NB4 (cell line): ENCODE data around the gene RCN1.
A peak's percentile ranks its signal among the peaks of the same experiment; 100 is the strongest.
"Not testable (repeated sequence)": the region's sequence is repeated elsewhere in the genome, so short reads cannot be mapped to it uniquely, and the experiment has no call there.

Experiments
- DNase-seq: peaks from one replicate; pipeline ENCODE4 v3.0.0; 2010; ENCODE audit warnings: low read depth
- H3K4me3 ChIP-seq: one replicate; pipeline ENCODE4 v1.5.1; 2011; ENCODE audit warnings: mild to moderate bottlenecking, low read depth, low read length, moderate library complexity
- MYC ChIP-seq: IDR thresholded peaks from 2 replicates; pipeline ENCODE4 v1.6.1; 2011; ENCODE audit warnings: low read depth, low read length
- POLR2A ChIP-seq: IDR thresholded peaks from 2 replicates; pipeline ENCODE4 v1.6.1; 2011; ENCODE audit warnings: mild to moderate bottlenecking; ENCODE audit not compliant: insufficient read length; ENCODE audit errors: extremely low read depth
- TF ChIP-seq, protein P1 (sequence below): IDR thresholded peaks from one replicate; pipeline ENCODE4 v1.5.1; 2012; ENCODE audit warnings: low read depth, low read length
- TF ChIP-seq, protein P2 (sequence below): IDR thresholded peaks from 2 replicates; pipeline ENCODE4 v1.6.1; 2011; ENCODE audit warnings: low read depth, low read length

The RCN1 gene

DNA sequence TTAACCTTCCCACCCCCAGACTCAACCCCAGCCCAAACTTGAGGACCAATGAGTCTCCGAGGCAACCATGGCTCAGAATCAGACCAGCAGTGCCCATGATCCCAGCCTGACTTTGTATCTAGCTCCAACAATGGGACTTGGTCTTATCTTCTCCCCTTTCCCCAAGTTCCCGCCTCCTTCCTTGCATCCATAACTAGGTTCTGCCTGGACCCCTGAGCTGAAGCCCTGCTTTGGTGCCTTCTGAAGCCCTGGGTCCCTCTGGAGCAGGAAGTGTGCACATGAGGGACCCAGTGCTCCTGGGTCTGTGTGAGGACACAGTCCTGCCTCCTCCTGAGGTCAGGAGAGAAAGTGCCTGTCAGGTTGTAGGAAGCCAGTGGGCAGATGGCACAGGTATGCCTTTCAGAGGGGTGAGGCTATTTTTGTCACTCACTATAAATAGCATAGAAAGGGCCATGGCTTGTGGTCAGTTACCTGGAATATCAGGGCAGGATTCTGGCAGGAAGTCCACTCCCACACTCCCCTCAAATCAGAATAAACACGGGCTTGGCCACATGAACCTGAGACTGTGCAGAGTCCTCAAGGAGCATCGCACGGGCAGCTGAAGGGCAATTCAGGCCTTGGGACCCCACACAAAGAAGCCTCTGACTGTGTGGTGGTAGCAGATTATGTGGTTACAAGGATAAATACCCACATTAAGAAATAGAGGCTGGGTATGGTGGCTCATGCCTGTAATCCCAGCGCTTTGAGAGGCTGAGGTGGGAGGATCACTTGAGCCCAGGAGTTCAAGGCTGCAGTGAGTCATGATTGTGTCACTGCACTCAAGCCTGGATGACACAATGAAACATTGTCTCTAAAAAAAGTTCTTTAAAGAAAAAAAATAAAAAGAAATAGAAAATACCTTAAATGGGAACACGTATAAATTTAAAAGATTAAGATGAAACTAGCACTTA is 27.4 kb downstream of the RCN1 start:
- peak; percentile 42 for DNase-seq

DNA sequence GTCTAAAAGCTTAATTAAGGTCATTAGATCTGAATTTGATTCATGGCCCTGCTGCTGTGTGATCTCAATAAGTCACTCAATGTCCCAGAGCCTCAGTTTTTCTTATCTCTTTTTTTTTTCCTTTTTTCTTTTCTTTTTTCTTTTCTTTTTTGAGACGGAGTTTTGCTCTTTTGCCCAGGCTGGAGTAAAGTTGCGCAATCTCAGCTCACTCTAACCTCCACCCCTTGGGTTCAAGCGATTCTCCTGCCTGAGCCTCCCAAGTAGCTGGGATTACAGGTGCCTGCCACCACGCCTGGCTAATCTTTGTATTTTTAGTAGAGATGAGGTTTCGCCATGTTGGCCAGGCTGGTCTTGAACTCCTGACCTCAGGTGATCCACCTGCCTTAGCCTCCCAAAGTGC is 28.3 kb downstream of the RCN1 start:
- not testable (repeated sequence) for DNase-seq, H3K4me3 ChIP-seq

More for the DNA sequence above, 27.4 kb downstream of the RCN1 start:
- TF ChIP-seq POLR2A (no peak), MYC (no peak)
- TF ChIP-seq, protein P1, sequence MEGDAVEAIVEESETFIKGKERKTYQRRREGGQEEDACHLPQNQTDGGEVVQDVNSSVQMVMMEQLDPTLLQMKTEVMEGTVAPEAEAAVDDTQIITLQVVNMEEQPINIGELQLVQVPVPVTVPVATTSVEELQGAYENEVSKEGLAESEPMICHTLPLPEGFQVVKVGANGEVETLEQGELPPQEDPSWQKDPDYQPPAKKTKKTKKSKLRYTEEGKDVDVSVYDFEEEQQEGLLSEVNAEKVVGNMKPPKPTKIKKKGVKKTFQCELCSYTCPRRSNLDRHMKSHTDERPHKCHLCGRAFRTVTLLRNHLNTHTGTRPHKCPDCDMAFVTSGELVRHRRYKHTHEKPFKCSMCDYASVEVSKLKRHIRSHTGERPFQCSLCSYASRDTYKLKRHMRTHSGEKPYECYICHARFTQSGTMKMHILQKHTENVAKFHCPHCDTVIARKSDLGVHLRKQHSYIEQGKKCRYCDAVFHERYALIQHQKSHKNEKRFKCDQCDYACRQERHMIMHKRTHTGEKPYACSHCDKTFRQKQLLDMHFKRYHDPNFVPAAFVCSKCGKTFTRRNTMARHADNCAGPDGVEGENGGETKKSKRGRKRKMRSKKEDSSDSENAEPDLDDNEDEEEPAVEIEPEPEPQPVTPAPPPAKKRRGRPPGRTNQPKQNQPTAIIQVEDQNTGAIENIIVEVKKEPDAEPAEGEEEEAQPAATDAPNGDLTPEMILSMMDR, result no peak
- TF ChIP-seq, protein P2, sequence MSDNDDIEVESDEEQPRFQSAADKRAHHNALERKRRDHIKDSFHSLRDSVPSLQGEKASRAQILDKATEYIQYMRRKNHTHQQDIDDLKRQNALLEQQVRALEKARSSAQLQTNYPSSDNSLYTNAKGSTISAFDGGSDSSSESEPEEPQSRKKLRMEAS, result no peak
- no peak overlapping the region for H3K4me3 ChIP-seq

DNA sequence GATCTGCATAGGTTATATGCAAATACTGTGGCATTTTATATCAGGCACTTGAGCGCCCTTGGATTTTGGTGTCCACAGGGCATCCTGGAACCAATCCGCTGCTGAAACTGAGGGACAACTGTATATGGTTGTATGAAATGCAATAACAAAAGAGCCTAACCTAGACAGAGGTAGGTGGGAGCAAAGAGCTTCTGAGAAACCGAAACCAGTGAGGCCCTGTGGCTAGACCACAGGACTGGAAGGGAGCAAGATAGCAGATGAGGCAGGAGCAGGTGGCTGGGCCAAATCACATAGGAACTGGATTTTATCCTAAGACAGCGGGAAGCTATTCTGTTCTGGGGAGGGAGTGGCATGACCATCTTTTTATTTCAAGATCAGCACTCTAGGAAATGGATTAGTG is 30.1 kb downstream of the RCN1 start:
- TF ChIP-seq, protein P1, result no peak
- TF ChIP-seq, protein P2, result no peak
- TF ChIP-seq MYC (no peak), POLR2A (no peak)
- H3K4me3 ChIP-seq, result no peak overlapping the region
- no peak for DNase-seq

GRCh38 chr11:32122200-32122599 is 31.3 kb downstream of the RCN1 start:
- no peak overlapping the region for H3K4me3 ChIP-seq
- DNase-seq, result no peak
- TF ChIP-seq, protein P1, result no peak
- TF ChIP-seq, protein P2, result no peak
- no peak for TF ChIP-seq POLR2A
- no peak for TF ChIP-seq MYC

DNA sequence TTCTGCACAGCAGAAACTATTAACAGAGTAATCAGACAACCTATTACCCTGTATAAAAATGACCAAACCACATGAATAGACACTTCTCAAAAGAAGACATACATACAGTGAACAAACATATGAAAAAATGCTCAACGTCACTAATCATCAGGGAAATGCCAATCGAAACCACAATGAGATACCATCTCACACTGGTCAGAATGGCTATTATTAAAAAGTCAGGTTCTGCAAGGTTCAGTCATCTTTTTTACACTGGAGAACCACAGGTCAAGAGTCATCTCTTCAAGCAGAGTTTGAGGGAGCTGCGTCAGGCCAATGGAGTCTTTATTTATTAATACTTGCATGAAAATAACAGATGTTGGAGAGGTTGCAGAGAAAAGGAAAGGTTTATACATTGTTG is 40.4 kb downstream of the RCN1 start:
- no peak for DNase-seq
- H3K4me3 ChIP-seq, result no peak overlapping the region
- TF ChIP-seq, protein P1, result no peak
- TF ChIP-seq, protein P2, result no peak
- TF ChIP-seq POLR2A, result no peak
- no peak for TF ChIP-seq MYC

- DNase-seq, result no peak
- no peak for TF ChIP-seq MYC
- TF ChIP-seq, protein P2, result no peak
- no peak overlapping the region for H3K4me3 ChIP-seq
Observed at GRCh38 chr11:32136657-32137056, 45.8 kb downstream of the RCN1 start.

DNA sequence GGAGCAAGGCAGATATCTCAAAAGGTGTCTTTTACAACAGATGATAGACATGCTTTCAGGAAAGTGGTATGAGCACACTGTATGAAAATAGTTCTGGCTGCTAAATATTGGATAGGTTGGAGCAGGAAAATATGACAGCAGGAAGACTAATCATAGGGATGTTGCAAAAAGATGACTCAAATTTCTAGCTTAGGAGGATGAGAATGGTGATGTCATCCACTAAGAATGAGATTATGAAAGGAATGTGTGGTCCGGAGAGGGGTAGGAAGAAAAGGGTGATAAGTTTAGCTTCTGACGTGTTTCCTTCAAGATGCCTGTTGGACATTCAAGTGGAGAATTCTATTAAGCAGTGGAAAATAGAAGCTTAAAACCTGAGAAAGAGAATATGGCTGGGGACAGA is 46.4 kb downstream of the RCN1 start:
- H3K4me3 ChIP-seq, result no peak overlapping the region
- TF ChIP-seq, protein P1, result no peak
- no peak for TF ChIP-seq POLR2A
- TF ChIP-seq, protein P2, result no peak
- no peak for TF ChIP-seq MYC
- DNase-seq, result no peak
